HepG2 (cell line): ENCODE data around the gene SHISA9. TPM values are rescaled to one million over a fixed set of nuclear protein-coding genes. Genes with fewer than 3 reads are reported as not detected.

Experiments used
- ATAC-seq: fragments of 200-7000 bp; cut with Tn5 transposase; 3 replicates; pipeline ENCODE4 v1.9.1; 2020; ENCODE audit warnings: mild to moderate bottlenecking, moderate library complexity
- BruUV-seq: library from RNA; stranded (reverse); fragments of 400-500 nt; replicated peaks from 2 replicates; lab custom pipeline; 2021; lab: Mats Ljungman, UMichigan
- CTCF ChIA-PET: fragments of 300-600 bp; formaldehyde crosslinking; extraction: SDS; loops from one replicate; lab custom pipeline; 2021; ENCODE audit warnings: low total read pairs, inconsistent platforms, low intra/inter-chr PET ratio; lab: Yijun Ruan, JAX
- POLR2A ChIA-PET: fragments of 350-600 bp; sonication (Branson Sonifier 250); formaldehyde crosslinking; loops from one replicate; lab custom pipeline; 2020; ENCODE audit warnings: antibody characterized with exemption, inconsistent platforms; lab: Yijun Ruan, JAX
- DNase-seq: peaks from one replicate; pipeline ENCODE4 v3.0.0-alpha.2; 2015; ENCODE audit warnings: low spot score
- FAIRE-seq: peaks from 3 replicates; lab custom pipeline; 2011; peaks lifted over from hg19 to GRCh38; lab: Jason Lieb, UNC
- H2AFZ ChIP-seq: one replicate; pipeline ENCODE4 v1.6.1; 2011; ENCODE audit warnings: low read length, inconsistent platforms
- H3K27ac ChIP-seq: fragments of 300-600 bp; 3 replicates; pipeline ENCODE4 v1.8.0; 2011; ENCODE audit warnings: mixed run types, mild to moderate bottlenecking, mixed read lengths, low read length, inconsistent platforms; ENCODE audit not compliant: insufficient read depth; ENCODE audit errors: extremely low read length
- H3K27me3 ChIP-seq, 2 experiments: fragments of 200-600 bp in 1 of 2; 2 replicates in 1 of 2; 3 replicates in 1 of 2; pipeline versions ENCODE4 v1.6.0 to v1.8.0; 2011; ENCODE audit warnings: low read length in 2 of 2, mild to moderate bottlenecking in 2 of 2, moderate library complexity in 2 of 2, inconsistent platforms in 1 of 2; ENCODE audit not compliant: insufficient read depth in 2 of 2, control insufficient read depth in 1 of 2
- H3K36me3 ChIP-seq, 2 experiments: fragments of 200-600 bp in 1 of 2; replicated peaks in 1 of 2; 2 replicates in 1 of 2; 3 replicates in 1 of 2; pipeline versions ENCODE4 v1.5.1 to v1.8.0; 2011; ENCODE audit warnings: low read length in 2 of 2, inconsistent platforms in 1 of 2; ENCODE audit not compliant: insufficient read depth in 2 of 2, control insufficient read depth in 1 of 2
- H3K4me1 ChIP-seq: 2 replicates; pipeline ENCODE4 v1.5.1; 2012; ENCODE audit warnings: low read length, inconsistent platforms; ENCODE audit not compliant: insufficient read depth
- H3K4me2 ChIP-seq: 2 replicates; pipeline ENCODE4 v1.6.0; 2011; ENCODE audit warnings: low read depth, low read length, inconsistent platforms
- H3K4me3 ChIP-seq, 3 experiments: fragments of 200-600 bp in 1 of 3; sonication (generic), shearing (Covaris generic) in 1 of 3; replicated peaks in 1 of 3; 2 replicates each; pipeline ENCODE4 v1.5.1; 2011 to 2016; ENCODE audit warnings: low read length in 3 of 3, inconsistent platforms in 2 of 3, low read depth in 2 of 3, mild to moderate bottlenecking in 2 of 3, control low read depth in 1 of 3, mixed read lengths in 1 of 3; ENCODE audit not compliant: insufficient read depth in 1 of 3
- H3K79me2 ChIP-seq: one replicate; pipeline ENCODE4 v1.6.1; 2011; ENCODE audit warnings: low read length, inconsistent platforms; ENCODE audit not compliant: insufficient read depth
- H3K9ac ChIP-seq: 2 replicates; pipeline ENCODE4 v1.6.0; 2011; ENCODE audit warnings: mild to moderate bottlenecking, low read depth, low read length, inconsistent platforms; ENCODE audit not compliant: insufficient read depth
- H3K9me3 ChIP-seq: 2 replicates; pipeline ENCODE4 v1.5.1; 2012; ENCODE audit warnings: mild to moderate bottlenecking, low read length
- H4K20me1 ChIP-seq: 2 replicates; pipeline ENCODE4 v1.6.0; 2011; ENCODE audit warnings: inconsistent platforms, mild to moderate bottlenecking, low read length, moderate library complexity; ENCODE audit not compliant: insufficient read depth
- CEBPG ChIP-seq: IDR thresholded peaks from 2 replicates; pipeline ENCODE4 v1.6.1; 2016
- ESRRA ChIP-seq: sonication (generic); formaldehyde crosslinking; IDR thresholded peaks from 2 replicates; pipeline ENCODE4 v1.5.1; 2020; ENCODE audit warnings: mild to moderate bottlenecking, low read depth, missing genetic modification reagents
- FOXA3 ChIP-seq: IDR thresholded peaks from 2 replicates; pipeline ENCODE4 v1.6.1; 2016; ENCODE audit warnings: missing genetic modification reagents, missing compliant biosample characterization
- GMEB1 ChIP-seq: sonication (generic); formaldehyde crosslinking; IDR thresholded peaks from 2 replicates; pipeline ENCODE4 v1.5.1; 2020; ENCODE audit warnings: missing genetic modification reagents, mild to moderate bottlenecking, borderline replicate concordance
- HNF4A ChIP-seq: sonication (generic); formaldehyde crosslinking; IDR thresholded peaks from 2 replicates; pipeline ENCODE4 v1.4.0; 2020; ENCODE audit warnings: missing genetic modification reagents
- IKZF4 ChIP-seq: sonication (generic); formaldehyde crosslinking; IDR thresholded peaks from 2 replicates; pipeline ENCODE4 v1.5.1; 2020; ENCODE audit warnings: borderline replicate concordance, mild to moderate bottlenecking, low read depth, missing genetic modification reagents; ENCODE audit errors: not compliant biosample characterization
- KDM1A ChIP-seq: IDR thresholded peaks from 2 replicates; pipeline ENCODE4 v1.6.1; 2016; ENCODE audit warnings: missing compliant biosample characterization
- KMT2B ChIP-seq: IDR thresholded peaks from 2 replicates; pipeline ENCODE4 v1.6.1; 2016; ENCODE audit warnings: missing genetic modification reagents, missing compliant biosample characterization
- MEIS1 ChIP-seq: sonication (generic); formaldehyde crosslinking; IDR thresholded peaks from 2 replicates; pipeline ENCODE4 v1.9.0; 2021; ENCODE audit warnings: mild to moderate bottlenecking, missing genetic modification reagents, moderate library complexity, borderline replicate concordance
- MEIS2 ChIP-seq: sonication (generic); formaldehyde crosslinking; IDR thresholded peaks from 2 replicates; pipeline ENCODE4 v1.9.0; 2021; ENCODE audit warnings: mild to moderate bottlenecking, missing genetic modification reagents
- NR2C2 ChIP-seq: sonication (generic); formaldehyde crosslinking; IDR thresholded peaks from 2 replicates; pipeline ENCODE4 v1.4.0; 2020; ENCODE audit warnings: missing genetic modification reagents, mild to moderate bottlenecking, moderate library complexity, borderline replicate concordance
- PAX8 ChIP-seq: sonication (generic); formaldehyde crosslinking; IDR thresholded peaks from 2 replicates; pipeline ENCODE4 v1.8.0; 2022; ENCODE audit warnings: mild to moderate bottlenecking, missing genetic modification reagents, borderline replicate concordance
- SALL1 ChIP-seq: sonication (generic); formaldehyde crosslinking; IDR thresholded peaks from 2 replicates; pipeline ENCODE4 v1.8.0; 2022; ENCODE audit warnings: mild to moderate bottlenecking, missing genetic modification reagents
- TAF1 ChIP-seq: sonication (generic); formaldehyde crosslinking; IDR thresholded peaks from 2 replicates; pipeline ENCODE4 v1.4.0; 2020; ENCODE audit warnings: missing genetic modification reagents
- TAF15 ChIP-seq: fragments of 200-400 bp; formaldehyde crosslinking; IDR thresholded peaks from one replicate; pipeline ENCODE4 v1.6.1; 2018; ENCODE audit warnings: mild to moderate bottlenecking, low read depth, low read length; ENCODE audit not compliant: poor library complexity, severe bottlenecking
- TOE1 ChIP-seq: sonication (generic); formaldehyde crosslinking; IDR thresholded peaks from 2 replicates; pipeline ENCODE4 v1.4.0; 2020; ENCODE audit warnings: mild to moderate bottlenecking, missing genetic modification reagents
- ZBTB33 ChIP-seq: sonication (generic); formaldehyde crosslinking; IDR thresholded peaks from 2 replicates; pipeline ENCODE4 v1.4.0; 2020; ENCODE audit warnings: missing genetic modification reagents
- ZFAT ChIP-seq: sonication (generic); formaldehyde crosslinking; conservative IDR thresholded peaks from 2 replicates; pipeline ENCODE4 v1.8.1; 2023; ENCODE audit warnings: missing genetic modification reagents, inconsistent platforms
- ZNF232 ChIP-seq: sonication (generic); formaldehyde crosslinking; IDR thresholded peaks from 2 replicates; pipeline ENCODE4 v1.4.0; 2020; ENCODE audit warnings: missing genetic modification reagents, borderline replicate concordance
- ZNF234 ChIP-seq: sonication (generic); formaldehyde crosslinking; conservative IDR thresholded peaks from 2 replicates; pipeline ENCODE4 v1.5.1; 2020; ENCODE audit warnings: mild to moderate bottlenecking, missing genetic modification reagents
- ZNF317 ChIP-seq: sonication (generic); formaldehyde crosslinking; IDR thresholded peaks from 2 replicates; pipeline ENCODE4 v1.5.0; 2020; ENCODE audit warnings: mild to moderate bottlenecking, missing genetic modification reagents
- ZNF331 ChIP-seq: sonication (generic); formaldehyde crosslinking; IDR thresholded peaks from 2 replicates; pipeline ENCODE4 v1.4.0; 2020; ENCODE audit warnings: missing genetic modification reagents
- WGBS: methylation state at CpG from one replicate; pipeline ENCODE4 v1.1.6; 2017; ENCODE audit warnings: low lambda C conversion rate; 5-methylcytosine and 5-hydroxymethylcytosine counted together
- in situ Hi-C: cut with HindIII; loops from 2 replicates; pipeline ENCODE4 v1.10.0; 2017; ENCODE audit warnings: low pct_unique_long_range_greater_than_20kb; ENCODE audit not compliant: extremely low pct_ligation_motif_present
- intact Hi-C: fragments of 100-400 bp; cut with micrococcal nuclease; formaldehyde crosslinking; loops from one replicate; pipeline ENCODE4 v1.10.0; 2022; ENCODE audit not compliant: unreplicated experiment
- polyA plus RNA-seq, 8 experiments: library from polyadenylated mRNA; depleted of rRNA in 3 of 8; stranded (reverse) in 7 of 8; unstranded in 1 of 8; fragments of >200 nt; fragmentation: Illumina TruSeq in 4 of 8; extraction: Trizol in 4 of 8; gene quantifications; 2 replicates each; pipeline versions ENCODE4 v1.2.1 to v1.2.3, GENCODE V29; 2011 to 2016; ENCODE audit warnings: low read depth in 4 of 8, missing spikeins in 1 of 8, mixed read lengths in 1 of 8; ENCODE audit not compliant: insufficient read depth in 1 of 8
- total RNA-seq, 5 experiments: library from RNA; depleted of rRNA; stranded (reverse); fragments of >200 nt; fragmentation: Illumina TruSeq; extraction: Trizol; gene quantifications; 2 replicates each; pipeline ENCODE4 v1.2.3, GENCODE V29; 2016; ENCODE audit warnings: low read depth in 1 of 5

Gene SHISA9
- total and polyA plus RNA-seq, 2 of the 13 experiments (the other 11 are each of a cell fraction or from before 2014, with no cell fraction given): 0.01 TPM; not detected in 1

GRCh38 chr16:13110124-13110796 is 208.9 kb downstream of the SHISA9 start:
- 1% methylated on average over 7 of the region's 7 CpGs for WGBS
- peak overlapping the region; percentile 63 for H3K4me2 ChIP-seq
- TF ChIP-seq ESRRA (CRISPR knock-in tag) (0 out of 2 replicates have a peak, but pooled peaks have one; percentile 48), FOXA3 (peak; percentile 47; the same call in 1 of the 2 replicates), TAF15 (no peak), ZNF317 (CRISPR knock-in tag) (peak; percentile 47; the same call in 1 of the 2 replicates), KMT2B (0 out of 2 replicates have a peak, but pooled peaks have one; percentile 41), TAF1 (CRISPR knock-in tag) (no peak), NR2C2 (CRISPR knock-in tag) (no peak; the same call in 1 of the 2 replicates), CEBPG (CRISPR knock-in tag) (peak; percentile 95), IKZF4 (CRISPR knock-in tag) (no peak), TOE1 (CRISPR knock-in tag) (peak; percentile 83; the same call in 1 of the 2 replicates), KDM1A (CRISPR knock-in tag) (peak; percentile 73; the same call in 1 of the 2 replicates), SALL1 (peak; percentile 69), ZNF234 (CRISPR knock-in tag) (no peak), HNF4A (CRISPR knock-in tag) (peak; percentile 88), PAX8 (CRISPR knock-in tag) (no peak), ZNF331 (CRISPR knock-in tag) (peak; percentile 86), ZFAT (CRISPR knock-in tag) (no peak), GMEB1 (CRISPR knock-in tag) (no peak), ZBTB33 (CRISPR knock-in tag) (peak; percentile 35; the same call in 1 of the 2 replicates), ZNF232 (CRISPR knock-in tag) (no peak), MEIS2 (CRISPR knock-in tag) (peak; percentile 18; the same call in 1 of the 2 replicates), MEIS1 (CRISPR knock-in tag) (0 out of 2 replicates have a peak, but pooled peaks have one; percentile 30)

More at GRCh38 chr16:13110124-13110796, 208.9 kb downstream of the SHISA9 start:
- Histone ChIP-seq H2AFZ (peak overlapping the region; percentile 21), H3K9me3 (no peaks in the 10 kb centered on the region), H3K27me3 (no peaks in the 10 kb centered on the region), H3K4me3 (peak overlapping the region in 1 of 3 experiments; percentile 32; a peak in 1 of 6 replicates), H3K9ac (peak overlapping the region; percentile 27), H3K27ac (peak overlapping the region; percentile 69), H4K20me1 (no peaks in the 10 kb centered on the region), H3K4me1 (peaks cover 41% of the 10 kb centered on the region), H3K36me3 (no peaks in the 10 kb centered on the region), H3K79me2 (no peaks in the 10 kb centered on the region)
- in situ Hi-C loops (no loop called here), intact Hi-C loops (loop anchor here (5.0 kb wide), 1 partner anchor 213 kb away; no protein-coding TSS in a partner anchor)
- FAIRE-seq (peak; percentile 99), ATAC-seq (peak; percentile 98), DNase-seq (peak; percentile 99)
- CTCF ChIA-PET: no interaction called here
- BruUV-seq: no TSS peak
- POLR2A ChIA-PET: no interaction called here
